PFSK-1 (cell line): ENCODE data around the gene XXYLT1.

Experiments used
- FOXP2 ChIP-seq: optimal IDR thresholded peaks from 2 replicates; pipeline ENCODE3; 2011; ENCODE audit warnings: borderline replicate concordance, control low read depth, inconsistent platforms; ENCODE audit not compliant: insufficient read depth; ENCODE audit errors: extremely low read length, extremely low read depth
- POLR2AphosphoS5 ChIP-seq: IDR thresholded peaks from 2 replicates; pipeline ENCODE4 v1.6.1; 2012; ENCODE audit warnings: low read depth, mild to moderate bottlenecking, control low read depth, low read length, moderate library complexity
- SIN3A ChIP-seq: IDR thresholded peaks from 2 replicates; pipeline ENCODE4 v1.6.1; 2012; ENCODE audit warnings: mild to moderate bottlenecking, low read length, moderate library complexity, borderline replicate concordance; ENCODE audit not compliant: insufficient read depth
- TAF1 ChIP-seq: IDR thresholded peaks from 2 replicates; pipeline ENCODE4 v1.6.1; 2012; ENCODE audit warnings: low read length, control low read depth, borderline replicate concordance; ENCODE audit not compliant: insufficient read depth
- TF ChIP-seq, protein P1 (sequence below), 2 experiments: IDR thresholded peaks; 2 replicates each; pipeline versions ENCODE4 v1.6.1 to v1.8.0; 2011 to 2012; ENCODE audit warnings: low read depth in 2 of 2, low read length in 2 of 2, control low read depth in 1 of 2, inconsistent platforms in 1 of 2, mild to moderate bottlenecking in 1 of 2, moderate library complexity in 1 of 2; ENCODE audit not compliant: insufficient read depth in 1 of 2

Gene XXYLT1

DNA sequence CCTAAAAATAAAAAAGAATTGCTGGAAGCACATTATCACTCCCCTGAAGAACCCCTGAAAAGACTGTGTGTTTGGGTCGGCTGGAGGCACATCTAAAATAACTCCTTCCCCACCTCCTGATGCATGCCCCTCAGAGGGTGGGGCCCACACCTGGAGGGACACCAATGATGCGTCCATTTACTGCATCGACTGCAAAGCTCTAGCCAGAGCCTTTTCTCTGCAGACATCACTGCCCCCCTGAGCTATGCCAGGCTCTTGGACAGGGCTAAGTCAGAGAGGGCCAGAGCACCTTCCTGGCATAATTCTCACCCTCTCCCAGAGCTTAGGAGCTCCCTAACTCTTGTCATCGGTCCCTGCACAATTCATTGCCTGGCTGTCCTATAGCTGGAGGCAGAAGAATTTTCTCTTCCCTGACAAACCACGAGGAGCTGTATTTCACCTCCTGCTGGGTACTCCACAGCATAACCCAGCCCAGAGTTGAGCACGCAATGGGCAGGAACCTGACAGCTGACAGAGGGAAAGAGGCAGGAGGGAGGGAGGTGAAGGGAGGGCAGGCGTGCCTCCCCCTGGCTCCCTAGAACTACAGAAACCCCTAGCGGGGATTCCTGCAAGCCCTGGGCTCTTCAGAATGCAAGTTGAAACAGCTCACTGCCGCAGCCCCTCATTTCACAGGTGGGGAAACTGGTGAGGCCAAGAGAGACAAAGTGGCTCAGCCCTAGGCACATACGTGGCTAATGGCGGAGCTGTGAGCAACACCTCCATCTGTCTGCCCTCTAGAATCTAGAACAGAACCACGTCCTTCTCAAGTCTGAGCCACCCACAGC is 46.6 kb downstream of the XXYLT1 start:
- no peak for TF ChIP-seq SIN3A
- TF ChIP-seq FOXP2: no peak
- no peak for TF ChIP-seq TAF1
- TF ChIP-seq, protein P1, sequence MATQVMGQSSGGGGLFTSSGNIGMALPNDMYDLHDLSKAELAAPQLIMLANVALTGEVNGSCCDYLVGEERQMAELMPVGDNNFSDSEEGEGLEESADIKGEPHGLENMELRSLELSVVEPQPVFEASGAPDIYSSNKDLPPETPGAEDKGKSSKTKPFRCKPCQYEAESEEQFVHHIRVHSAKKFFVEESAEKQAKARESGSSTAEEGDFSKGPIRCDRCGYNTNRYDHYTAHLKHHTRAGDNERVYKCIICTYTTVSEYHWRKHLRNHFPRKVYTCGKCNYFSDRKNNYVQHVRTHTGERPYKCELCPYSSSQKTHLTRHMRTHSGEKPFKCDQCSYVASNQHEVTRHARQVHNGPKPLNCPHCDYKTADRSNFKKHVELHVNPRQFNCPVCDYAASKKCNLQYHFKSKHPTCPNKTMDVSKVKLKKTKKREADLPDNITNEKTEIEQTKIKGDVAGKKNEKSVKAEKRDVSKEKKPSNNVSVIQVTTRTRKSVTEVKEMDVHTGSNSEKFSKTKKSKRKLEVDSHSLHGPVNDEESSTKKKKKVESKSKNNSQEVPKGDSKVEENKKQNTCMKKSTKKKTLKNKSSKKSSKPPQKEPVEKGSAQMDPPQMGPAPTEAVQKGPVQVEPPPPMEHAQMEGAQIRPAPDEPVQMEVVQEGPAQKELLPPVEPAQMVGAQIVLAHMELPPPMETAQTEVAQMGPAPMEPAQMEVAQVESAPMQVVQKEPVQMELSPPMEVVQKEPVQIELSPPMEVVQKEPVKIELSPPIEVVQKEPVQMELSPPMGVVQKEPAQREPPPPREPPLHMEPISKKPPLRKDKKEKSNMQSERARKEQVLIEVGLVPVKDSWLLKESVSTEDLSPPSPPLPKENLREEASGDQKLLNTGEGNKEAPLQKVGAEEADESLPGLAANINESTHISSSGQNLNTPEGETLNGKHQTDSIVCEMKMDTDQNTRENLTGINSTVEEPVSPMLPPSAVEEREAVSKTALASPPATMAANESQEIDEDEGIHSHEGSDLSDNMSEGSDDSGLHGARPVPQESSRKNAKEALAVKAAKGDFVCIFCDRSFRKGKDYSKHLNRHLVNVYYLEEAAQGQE (IDR thresholded peaks at IDR 0.05; ENCODE audit: insufficient read depth in 1 of 2, low read depth in 2 of 2, low read length in 2 of 2): no peak
- TF ChIP-seq POLR2AphosphoS5: no peak

DNA sequence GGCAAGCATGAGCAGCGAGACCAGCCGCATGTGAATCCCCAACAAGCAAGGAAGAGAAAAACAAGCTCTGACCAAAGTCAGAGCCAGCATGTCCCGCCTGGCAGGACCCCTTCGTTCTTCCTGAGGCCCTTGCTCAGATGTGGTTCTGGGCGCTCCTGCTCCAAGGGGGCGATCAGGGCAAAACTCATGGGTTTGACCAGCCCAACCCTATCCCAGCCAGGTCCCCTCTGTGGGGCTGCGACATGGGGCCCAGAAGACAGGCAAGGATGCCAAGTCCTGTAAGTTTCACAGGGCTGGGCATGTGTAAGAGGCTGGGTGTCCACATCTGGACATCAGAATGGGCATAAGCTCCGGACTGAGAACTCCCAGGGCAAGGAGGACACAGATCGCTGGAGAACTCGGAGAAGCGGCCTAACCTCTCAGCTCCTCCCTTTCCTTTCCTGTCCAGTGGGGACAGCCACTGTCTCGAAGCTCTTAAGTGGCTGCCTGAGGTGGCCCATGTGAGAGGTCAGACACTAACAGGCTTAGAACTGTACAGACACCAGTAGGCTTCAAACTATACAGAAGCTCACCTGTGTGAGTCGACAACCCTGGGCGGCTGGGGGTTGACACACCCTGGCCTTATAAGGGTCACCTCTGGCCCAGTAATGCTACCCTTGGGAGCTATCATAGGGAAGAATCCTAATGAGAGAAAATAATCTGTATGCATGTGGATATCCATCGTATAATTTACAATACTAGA is 48.9 kb downstream of the XXYLT1 start:
- no peak for TF ChIP-seq SIN3A
- no peak for TF ChIP-seq TAF1
- no peak for TF ChIP-seq POLR2AphosphoS5
- TF ChIP-seq, protein P1 (IDR thresholded peaks at IDR 0.05; ENCODE audit: insufficient read depth in 1 of 2, low read depth in 2 of 2, low read length in 2 of 2): no peak
- no peak for TF ChIP-seq FOXP2

DNA sequence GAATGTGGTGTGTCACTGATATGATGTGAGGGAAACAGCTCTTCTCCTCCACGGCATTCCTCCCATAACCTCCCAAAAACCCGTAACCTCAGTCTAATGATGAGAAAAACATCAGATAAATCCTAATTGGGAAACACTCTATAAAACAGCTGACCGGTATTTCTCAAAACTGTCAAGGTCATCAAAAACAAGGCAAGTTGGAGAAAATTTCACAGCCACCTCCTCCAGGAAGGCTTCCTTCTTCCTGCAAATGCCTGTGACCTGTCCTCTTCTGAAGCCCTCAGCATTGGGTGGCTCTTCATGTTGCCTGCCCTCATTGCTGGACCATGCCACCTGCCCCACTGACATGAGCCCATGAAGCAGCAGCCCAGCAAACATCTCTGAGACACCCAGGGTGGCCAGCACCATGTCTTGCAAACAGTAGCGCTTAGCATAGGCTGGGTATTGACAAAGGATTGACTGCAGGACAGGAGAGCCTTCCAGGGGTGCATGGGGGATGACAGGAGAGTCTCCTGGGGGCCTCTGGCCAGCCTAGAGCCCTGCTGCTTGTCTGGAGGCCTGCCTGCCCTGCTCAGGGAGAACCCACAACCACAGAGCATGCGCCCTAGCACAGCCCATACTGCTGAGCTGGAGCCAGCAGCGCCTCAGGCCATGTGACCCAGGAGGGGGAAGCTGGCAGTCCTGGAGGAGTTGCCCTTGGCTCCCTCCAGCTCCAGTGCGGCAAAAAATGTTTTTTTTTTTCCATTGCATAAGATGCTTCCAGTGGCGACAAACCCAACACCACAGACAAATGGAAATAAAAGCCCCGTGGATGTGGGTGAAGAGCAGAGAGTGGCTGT is 49.7 kb downstream of the XXYLT1 start:
- TF ChIP-seq, protein P1 (IDR thresholded peaks at IDR 0.05; ENCODE audit: insufficient read depth in 1 of 2, low read depth in 2 of 2, low read length in 2 of 2): no peak
- TF ChIP-seq FOXP2 (no peak), SIN3A (no peak), POLR2AphosphoS5 (no peak), TAF1 (no peak)

DNA sequence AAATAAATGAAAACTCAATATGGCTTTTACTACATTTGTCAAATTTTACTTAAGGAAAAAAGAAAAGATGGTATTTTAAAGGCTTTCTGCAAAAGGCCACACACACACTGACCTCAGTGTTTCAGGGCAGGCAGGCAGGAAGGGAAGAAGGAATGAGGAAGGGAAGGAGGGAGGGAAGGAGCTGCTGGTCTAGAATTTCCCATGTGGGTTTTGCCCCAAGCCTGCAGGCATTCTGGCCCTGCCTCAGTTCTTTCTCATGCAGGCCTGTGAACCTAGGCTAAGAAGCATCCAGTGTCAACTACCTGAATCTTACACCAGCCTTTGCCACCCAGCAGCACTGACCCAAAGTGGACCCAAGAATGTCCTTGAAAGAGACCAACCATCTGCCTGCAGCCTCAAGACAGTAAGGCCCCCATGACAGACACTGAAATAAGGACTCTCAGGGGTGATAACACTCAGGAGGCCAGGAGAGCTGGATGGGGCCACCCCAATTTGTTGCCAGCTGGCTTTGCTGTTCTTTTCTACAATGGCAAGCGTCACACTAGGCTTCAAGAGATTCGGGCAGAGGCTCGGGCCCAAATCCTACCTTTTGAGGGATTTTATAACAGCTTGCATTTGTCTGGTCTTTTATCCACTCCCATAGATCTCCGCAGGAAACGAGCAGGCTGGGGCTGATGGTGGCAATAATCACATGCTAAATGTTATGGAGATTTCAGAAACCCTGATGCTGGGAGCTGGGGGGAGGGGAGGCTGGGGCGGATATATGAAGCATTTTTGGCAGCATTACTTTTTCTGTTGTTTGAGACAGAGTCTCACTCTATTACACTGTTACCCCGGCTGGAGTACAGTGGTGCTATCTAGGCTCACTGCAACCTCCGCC is 51.4 kb downstream of the XXYLT1 start:
- TF ChIP-seq SIN3A (no peak), TAF1 (no peak)

GRCh38 chr3:195214381-195214780 is 56.6 kb downstream of the XXYLT1 start:
- TF ChIP-seq TAF1: no peak
- no peak for TF ChIP-seq SIN3A
- TF ChIP-seq FOXP2: no peak
- TF ChIP-seq, protein P1 (IDR thresholded peaks at IDR 0.05; ENCODE audit: insufficient read depth in 1 of 2, low read depth in 2 of 2, low read length in 2 of 2): no peak
- TF ChIP-seq POLR2AphosphoS5: no peak
